Kidney epithelial cell (primary cell): Measurements from ENCODE around the gene RABGAP1L. TPM values are rescaled to one million over a fixed set of nuclear protein-coding genes. Genes with fewer than 3 reads are reported as not detected.

ENCODE experiments used
- DNase-seq: peaks from one replicate; pipeline ENCODE4 v3.0.0-alpha.2; 2010; ENCODE audit warnings: low read depth
- H3K27me3 ChIP-seq: 2 replicates; pipeline ENCODE4 v1.6.0; 2011; ENCODE audit warnings: low read length; ENCODE audit not compliant: control insufficient read depth, insufficient read depth
- H3K36me3 ChIP-seq: 2 replicates; pipeline ENCODE4 v1.5.1; 2011; ENCODE audit warnings: low read length; ENCODE audit not compliant: control insufficient read depth, insufficient read depth
- H3K4me3 ChIP-seq: 2 replicates; pipeline ENCODE4 v1.5.1; 2011; ENCODE audit warnings: low read depth, mild to moderate bottlenecking, control low read depth, low read length
- total RNA-seq: library from RNA; depleted of rRNA; stranded (reverse); fragments of >200 nt; gene quantifications from 2 replicates; pipeline ENCODE4 v1.2.3, GENCODE V29; 2015
- TF ChIP-seq, protein P1 (sequence below): IDR thresholded peaks from 2 replicates; pipeline ENCODE4 v1.5.1; 2011; ENCODE audit warnings: mild to moderate bottlenecking, moderate library complexity, low read length, control low read depth, inconsistent platforms; ENCODE audit not compliant: insufficient read depth, poor library complexity, severe bottlenecking

The RABGAP1L gene
- total RNA-seq = 22.1 and 26.3 TPM in 2 replicates

DNA sequence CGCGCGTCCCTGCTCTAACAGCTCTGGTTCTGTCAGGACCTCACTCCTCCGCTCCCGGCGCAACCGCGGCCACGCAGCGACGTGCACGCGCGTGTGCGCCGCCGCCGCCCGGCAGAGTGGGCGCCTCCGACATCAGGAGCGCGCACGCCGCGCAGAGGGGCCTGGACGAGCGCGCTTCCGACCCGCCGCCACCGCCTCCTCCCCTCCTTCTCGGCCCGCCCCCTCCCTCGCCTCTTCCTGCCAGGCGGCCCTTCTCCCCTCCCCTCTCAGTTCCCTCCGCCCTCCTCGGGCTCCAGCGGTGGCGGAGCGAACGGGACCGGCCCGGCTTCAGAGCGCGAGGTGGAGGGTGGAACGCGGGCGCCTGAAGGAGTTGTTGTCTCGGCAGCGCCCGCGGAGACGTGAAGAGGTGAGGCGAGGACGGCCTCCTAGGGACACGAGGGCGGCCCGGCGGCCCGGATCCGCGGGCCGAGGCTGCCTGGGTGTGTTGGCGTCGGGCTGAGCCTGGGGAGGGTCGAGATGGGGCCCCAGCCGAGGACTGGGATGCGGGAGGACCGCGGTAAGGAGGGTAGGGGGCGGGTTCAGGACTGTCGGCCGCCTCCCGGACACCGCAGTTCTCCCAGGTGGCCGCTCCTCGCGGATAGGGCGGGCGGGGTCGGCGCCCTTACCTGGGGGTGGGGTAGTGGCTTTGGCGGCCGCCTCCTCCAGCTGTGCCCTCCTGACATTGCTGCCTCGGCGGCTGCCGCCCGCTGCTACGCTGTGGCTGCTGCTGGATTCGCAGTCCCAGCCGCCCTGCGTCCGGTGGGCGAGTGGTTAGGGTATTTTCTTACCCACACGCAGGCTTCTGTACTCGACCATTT is at the start of gene RABGAP1L:
RABGAP1L (plus strand) TSS at position 269 of the 857 bp plus-strand sequence.
- Histone ChIP-seq H3K4me3 (peak within 1 kb of the TSS; percentile 94), H3K27me3 (no peaks in the 10 kb centered on the region), H3K36me3 (no peaks in the 10 kb centered on the region)
- DNase-seq = peak; percentile 72
- TF ChIP-seq, protein P1, sequence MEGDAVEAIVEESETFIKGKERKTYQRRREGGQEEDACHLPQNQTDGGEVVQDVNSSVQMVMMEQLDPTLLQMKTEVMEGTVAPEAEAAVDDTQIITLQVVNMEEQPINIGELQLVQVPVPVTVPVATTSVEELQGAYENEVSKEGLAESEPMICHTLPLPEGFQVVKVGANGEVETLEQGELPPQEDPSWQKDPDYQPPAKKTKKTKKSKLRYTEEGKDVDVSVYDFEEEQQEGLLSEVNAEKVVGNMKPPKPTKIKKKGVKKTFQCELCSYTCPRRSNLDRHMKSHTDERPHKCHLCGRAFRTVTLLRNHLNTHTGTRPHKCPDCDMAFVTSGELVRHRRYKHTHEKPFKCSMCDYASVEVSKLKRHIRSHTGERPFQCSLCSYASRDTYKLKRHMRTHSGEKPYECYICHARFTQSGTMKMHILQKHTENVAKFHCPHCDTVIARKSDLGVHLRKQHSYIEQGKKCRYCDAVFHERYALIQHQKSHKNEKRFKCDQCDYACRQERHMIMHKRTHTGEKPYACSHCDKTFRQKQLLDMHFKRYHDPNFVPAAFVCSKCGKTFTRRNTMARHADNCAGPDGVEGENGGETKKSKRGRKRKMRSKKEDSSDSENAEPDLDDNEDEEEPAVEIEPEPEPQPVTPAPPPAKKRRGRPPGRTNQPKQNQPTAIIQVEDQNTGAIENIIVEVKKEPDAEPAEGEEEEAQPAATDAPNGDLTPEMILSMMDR = no peak

DNA sequence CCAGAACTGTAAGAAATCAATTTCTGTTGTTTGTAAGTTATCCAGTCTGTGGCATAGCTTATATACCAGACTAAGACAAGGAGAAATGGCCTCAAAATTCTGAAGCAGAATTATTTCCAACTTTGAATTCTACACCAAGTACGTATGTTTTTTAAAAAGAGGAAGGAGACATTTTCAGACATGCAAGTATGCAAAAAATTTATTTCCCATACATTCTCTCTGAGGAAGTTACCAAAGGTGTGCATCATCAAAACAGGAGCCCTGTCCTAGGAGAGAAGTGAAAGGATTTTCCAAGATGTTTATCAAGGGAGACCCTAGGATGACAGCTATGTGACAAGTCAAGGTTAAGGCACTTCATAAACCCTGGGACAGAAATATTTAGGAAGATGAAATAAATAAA is 49.3 kb upstream of the RABGAP1L start:
- Histone ChIP-seq H3K36me3 (no peaks in the 10 kb centered on the region), H3K4me3 (no peak overlapping the region), H3K27me3 (no peaks in the 10 kb centered on the region)
- DNase-seq = no peak
- TF ChIP-seq, protein P1 = no peak

DNA sequence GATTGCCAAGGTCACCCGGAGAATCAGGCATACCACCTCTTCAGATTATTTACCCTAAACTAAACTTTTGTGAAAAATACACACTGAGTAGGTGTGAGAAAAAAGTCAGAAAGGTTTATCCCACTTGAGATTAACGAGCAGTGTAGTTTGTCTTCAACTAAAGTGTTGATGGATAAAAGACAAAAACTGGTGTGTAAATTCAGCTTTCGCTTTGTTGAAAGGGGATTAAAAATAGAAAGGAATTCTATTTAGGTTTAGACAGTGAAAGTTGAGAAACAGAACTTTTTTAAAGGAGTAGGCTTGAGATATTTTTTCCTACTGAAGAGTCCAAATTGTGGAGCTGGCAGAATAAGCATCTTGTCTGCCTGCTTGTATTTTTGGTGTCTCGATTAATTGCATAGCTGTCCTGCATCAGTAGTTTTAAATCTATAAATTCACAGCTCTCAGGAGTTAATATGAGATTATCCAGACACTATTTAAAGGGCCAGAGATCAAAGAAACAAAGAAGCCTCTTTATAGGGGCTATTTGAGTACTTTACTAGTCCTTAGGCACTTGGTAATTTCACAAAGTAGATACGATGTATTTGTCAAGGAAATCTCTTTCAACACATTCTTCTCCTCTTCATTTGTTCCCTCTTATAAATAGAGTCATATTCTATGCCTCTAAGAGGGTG is 46.7 kb upstream of the RABGAP1L start:
- DNase-seq = no peak
- Histone ChIP-seq H3K27me3 (no peaks in the 10 kb centered on the region), H3K36me3 (no peaks in the 10 kb centered on the region), H3K4me3 (no peak overlapping the region)
- TF ChIP-seq, protein P1 = no peak

DNA sequence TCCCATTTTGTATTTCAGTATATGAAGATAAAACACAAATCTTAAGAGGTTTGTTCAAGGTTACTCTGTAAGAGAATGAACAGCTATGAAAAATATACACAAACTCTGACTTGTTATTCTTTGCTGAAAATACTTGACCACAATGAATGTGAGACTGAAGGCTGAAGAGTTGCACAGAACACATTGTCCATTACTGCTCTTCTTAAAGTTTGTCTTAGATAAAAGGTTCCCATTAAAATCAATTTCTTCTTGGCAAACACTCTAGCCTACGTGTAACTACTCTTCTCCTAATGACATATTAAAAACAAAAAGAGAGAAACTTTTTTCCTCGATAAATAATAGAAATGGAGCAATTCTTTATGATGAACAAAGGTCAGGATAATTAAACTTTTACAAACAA is 45.2 kb upstream of the RABGAP1L start:
- no peak for DNase-seq
- H3K36me3 ChIP-seq = no peaks in the 10 kb centered on the region
- TF ChIP-seq, protein P1 = no peak
- no peaks in the 10 kb centered on the region for H3K27me3 ChIP-seq
- no peak overlapping the region for H3K4me3 ChIP-seq

DNA sequence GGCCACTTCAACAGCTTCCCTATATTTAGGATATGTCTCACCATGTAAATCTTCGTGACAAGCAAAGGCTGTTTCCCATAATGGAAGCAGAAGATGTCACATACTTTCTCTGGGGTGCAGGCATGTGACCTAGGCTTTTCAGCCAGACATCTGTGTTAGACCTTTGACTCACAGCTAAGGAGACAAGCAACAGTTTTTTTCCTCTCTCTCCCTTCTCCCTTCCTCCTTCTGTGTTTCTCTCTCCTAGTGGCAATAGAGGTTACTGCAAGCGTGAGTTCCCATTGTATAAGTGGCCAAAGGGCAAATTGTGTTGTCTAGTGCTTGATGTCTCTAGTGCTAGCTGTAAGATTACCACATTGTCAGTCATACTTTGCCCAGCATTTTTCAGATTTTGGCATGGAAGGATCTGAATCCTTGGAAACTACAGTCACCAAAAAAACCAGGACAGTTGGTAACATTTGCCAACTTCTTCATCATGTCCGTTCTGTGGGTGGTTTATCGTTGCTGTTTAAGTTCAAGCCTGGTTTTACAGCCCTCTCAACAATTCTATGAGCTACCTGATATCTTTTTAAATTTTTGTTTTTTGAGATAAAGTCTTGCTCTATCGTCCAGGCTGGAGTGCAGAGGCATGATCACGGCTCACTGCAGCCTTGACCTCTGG is 44.4 kb upstream of the RABGAP1L start:
- TF ChIP-seq, protein P1 = peak; percentile 72
- peak; percentile 9 for DNase-seq
- Histone ChIP-seq H3K27me3 (no peaks in the 10 kb centered on the region), H3K4me3 (no peak overlapping the region), H3K36me3 (no peaks in the 10 kb centered on the region)
